Measurements from ENCODE around the gene KRTAP10-7. TPM values are rescaled to one million over a fixed set of nuclear protein-coding genes. Genes with fewer than 3 reads are reported as not detected.
"Not testable (repeated sequence)": the region's sequence is repeated elsewhere in the genome, so short reads cannot be mapped to it uniquely, and the experiment has no call there.

The KRTAP10-7 gene
- polyA plus RNA-seq, 1 donor from 2014 or later = not detected

DNA sequence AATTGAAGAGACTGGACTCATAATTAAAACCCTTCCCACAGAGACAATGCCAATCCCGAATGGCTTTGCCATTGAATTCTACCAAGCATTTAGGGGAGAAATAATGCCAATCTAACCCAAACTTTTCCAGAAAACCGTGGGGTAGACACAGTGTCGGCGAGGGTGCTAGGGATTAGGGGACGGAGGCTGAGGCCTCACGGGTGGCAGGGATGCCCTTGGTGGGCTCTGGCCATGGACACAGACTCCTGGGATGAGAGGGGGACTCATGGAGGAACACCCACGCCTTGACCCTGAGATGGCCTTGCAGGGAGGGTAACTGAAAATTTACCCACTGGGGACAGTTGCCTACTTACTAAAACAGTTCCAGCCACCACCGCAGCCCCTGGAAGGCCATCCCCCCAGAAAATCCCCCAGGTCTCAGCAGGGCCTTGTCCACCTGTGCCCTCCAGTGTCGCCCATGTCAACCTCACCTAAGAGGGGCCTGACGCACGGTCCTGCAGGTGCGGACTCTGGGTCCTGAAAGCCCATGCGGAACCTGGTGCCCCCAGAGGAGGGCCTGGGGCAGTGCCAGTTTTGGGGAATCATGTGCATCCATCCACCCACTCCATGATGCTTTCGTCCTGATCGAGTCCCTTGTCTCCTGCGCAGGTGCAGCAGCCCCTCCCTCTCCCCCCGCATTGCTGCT, 21.9 kb upstream of the KRTAP10-7 start:
- peaks cover 0 to 2% (median 1%) of the 10 kb centered on the region in 3 donors for H3K4me1 Mint-ChIP-seq
- peaks cover 17% of the 10 kb centered on the region for H3K27me3 Mint-ChIP-seq
- H3K4me3 Mint-ChIP-seq = no peak overlapping the region
- H3K27ac Mint-ChIP-seq = no peak overlapping the region
- H3K36me3 Mint-ChIP-seq = peaks cover 7% of the 10 kb centered on the region
- H3K9me3 Mint-ChIP-seq = peaks cover 4 to 30% (median 19%) of the 10 kb centered on the region in 3 donors

DNA sequence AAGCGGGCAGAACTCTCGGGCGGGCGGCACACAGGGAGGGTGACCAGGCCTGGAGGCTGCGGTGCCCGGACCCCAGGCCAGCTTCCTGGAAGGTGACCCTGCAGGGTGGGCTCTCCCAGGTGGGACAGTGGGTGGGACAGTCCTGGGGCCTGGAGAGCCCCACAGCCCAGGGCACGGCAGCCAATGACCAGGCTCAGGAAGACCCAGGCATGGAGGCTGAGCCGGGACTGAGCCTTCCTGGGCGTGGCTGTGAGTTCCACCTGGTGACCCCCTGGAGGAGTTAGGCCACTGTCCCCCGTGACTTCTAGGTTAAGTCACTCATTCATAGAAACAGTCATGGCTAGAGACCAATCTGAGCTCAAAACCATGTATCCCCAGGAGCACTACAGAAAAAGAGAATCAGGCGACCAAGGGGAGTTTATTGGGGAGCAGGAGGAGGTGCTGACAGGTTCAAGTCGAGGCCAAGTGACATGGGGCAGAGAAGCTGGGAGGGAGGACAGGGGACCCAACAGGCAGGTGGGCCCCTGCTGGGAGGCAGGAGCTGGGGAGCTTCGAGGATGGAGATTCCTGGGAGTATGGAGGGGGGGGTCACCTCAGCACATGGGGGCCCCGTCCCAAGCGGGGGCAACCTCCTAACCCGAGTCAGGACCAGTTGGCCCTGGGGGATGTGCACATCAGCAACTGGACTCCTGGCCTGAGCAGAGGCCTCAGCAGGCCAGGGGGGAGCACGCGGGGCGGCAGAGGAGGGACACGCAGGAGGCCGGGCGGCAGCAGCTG, 21.2 kb upstream of the KRTAP10-7 start:
- Mint-ChIP-seq H3K4me3 (peak overlapping the region in 2 of 4 donors; percentile 17 to 32), H3K36me3 (peaks cover 7% of the 10 kb centered on the region), H3K27me3 (peaks cover 17% of the 10 kb centered on the region), H3K27ac (no peak overlapping the region), H3K9me3 (peaks cover 4 to 30% (median 19%) of the 10 kb centered on the region in 3 donors), H3K4me1 (peaks cover 0 to 2% (median 1%) of the 10 kb centered on the region in 3 donors)

DNA sequence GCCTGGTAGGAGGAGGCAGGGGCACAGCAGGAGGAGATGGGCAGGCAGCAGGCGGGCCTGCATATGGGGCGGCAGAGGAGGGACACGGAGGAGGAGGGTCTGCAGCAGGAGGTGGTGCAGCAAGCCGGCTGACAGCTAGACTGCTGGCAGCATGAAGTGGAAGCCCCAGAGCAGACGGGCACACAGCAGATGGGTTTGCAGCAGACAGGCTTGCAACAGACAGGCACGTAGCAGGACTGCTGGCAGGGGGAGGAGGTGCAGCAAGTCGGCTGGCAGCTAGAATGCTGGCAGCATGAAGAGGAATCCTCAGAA, 20.6 kb upstream of the KRTAP10-7 start:
- Mint-ChIP-seq H3K9me3 (peaks cover 4 to 30% (median 19%) of the 10 kb centered on the region in 3 donors), H3K36me3 (peaks cover 7% of the 10 kb centered on the region), H3K27ac (no peak overlapping the region), H3K4me1 (peaks cover 0 to 2% (median 1%) of the 10 kb centered on the region in 3 donors), H3K27me3 (peaks cover 13% of the 10 kb centered on the region), H3K4me3 (peak overlapping the region in 1 of 4 donors; percentile 32)

DNA sequence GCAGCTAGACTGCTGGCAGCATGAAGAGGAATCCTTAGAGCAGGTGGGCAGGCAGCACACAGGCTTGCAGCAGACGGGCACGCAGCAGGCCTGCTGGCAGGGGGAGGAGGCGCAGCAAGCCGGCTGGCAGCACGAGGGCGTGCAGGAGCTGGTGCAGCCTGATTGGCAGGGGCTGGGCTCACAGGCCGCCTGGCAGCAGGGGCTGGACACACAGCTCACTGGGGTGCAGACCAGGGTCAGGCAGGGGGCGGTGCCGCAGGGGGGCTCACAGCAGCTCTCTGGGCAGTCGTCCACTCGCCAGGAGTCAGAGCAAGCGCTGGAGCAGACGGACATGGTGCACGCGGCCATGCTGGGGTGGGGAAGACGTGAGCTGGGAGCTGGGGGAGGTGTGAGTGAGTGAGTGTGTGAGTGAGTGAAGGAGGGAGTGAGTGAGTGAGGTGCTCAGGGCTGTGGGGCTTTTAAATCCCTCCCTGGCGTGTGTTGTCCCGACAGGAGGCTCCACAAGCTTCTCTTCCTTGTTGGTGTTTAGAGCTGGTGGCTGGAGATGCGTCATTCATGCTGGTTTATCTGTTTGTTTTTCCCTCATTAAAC, 20.1 kb upstream of the KRTAP10-7 start, which contains the start of gene KRTAP10-5:
TSS of gene KRTAP10-5 (minus strand) at position 374 of the 591 bp plus-strand sequence. CDS start at position 348, 26 bp downstream.
- H3K27ac Mint-ChIP-seq, H3K36me3 Mint-ChIP-seq, H3K4me1 Mint-ChIP-seq: not testable (repeated sequence)
- peak within 1 kb of the TSS in 1 of 4 donors; percentile 32 for H3K4me3 Mint-ChIP-seq
- peaks cover 12% of the 10 kb centered on the region for H3K27me3 Mint-ChIP-seq
- peaks cover 4 to 30% (median 19%) of the 10 kb centered on the region in 3 donors for H3K9me3 Mint-ChIP-seq

DNA sequence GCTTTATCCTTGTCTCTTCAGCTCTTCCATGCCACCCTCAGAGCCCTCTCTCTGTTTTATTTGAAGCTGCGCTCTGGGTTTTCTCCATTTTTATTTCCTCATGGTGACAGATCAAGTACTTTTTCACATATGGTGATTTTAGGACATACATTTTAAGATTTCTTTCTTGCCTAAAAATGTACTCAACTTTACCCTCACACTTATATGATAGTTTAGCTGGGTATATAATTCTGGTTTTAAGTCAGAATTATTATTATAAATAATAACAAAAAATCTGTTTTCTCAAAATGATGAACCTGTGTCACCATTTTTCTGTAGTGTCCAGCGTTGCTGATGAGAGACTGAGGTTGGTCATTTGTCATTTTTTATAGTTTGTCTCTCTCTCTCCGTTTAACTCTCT, 19.2 kb upstream of the KRTAP10-7 start:
- Mint-ChIP-seq H3K27ac (no peak overlapping the region), H3K4me1 (peaks cover 0 to 2% (median 0%) of the 10 kb centered on the region in 3 donors), H3K4me3 (no peak overlapping the region), H3K9me3 (peaks cover 4 to 30% (median 22%) of the 10 kb centered on the region in 3 donors), H3K36me3 (peaks cover 7% of the 10 kb centered on the region), H3K27me3 (peaks cover 14% of the 10 kb centered on the region)

DNA sequence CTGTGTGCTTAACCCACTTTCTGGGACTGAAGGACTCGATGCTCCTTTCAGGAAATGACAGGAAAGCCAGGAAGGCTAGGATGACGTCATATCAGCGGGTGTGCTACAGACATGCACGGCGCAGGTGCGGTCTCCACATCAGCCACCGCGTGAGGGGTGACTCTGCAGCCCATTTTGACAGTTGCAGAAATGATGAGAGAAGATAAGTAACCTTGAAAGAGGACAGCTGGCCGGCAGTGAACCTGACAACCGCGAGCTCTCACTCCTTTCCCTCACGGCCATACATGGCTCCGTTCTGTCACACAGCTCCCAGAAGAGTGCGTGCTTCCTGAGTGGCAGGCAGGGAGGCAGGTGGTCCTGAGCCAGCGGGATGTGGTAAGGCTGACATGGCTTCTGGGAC, 18.3 kb upstream of the KRTAP10-7 start:
- Mint-ChIP-seq H3K9me3 (peaks cover 1 to 26% (median 24%) of the 10 kb centered on the region in 3 donors), H3K36me3 (peaks cover 7% of the 10 kb centered on the region), H3K27me3 (peaks cover 21% of the 10 kb centered on the region), H3K4me3 (no peak overlapping the region), H3K4me1 (peaks cover 0 to 2% (median 0%) of the 10 kb centered on the region in 3 donors), H3K27ac (no peak overlapping the region)

DNA sequence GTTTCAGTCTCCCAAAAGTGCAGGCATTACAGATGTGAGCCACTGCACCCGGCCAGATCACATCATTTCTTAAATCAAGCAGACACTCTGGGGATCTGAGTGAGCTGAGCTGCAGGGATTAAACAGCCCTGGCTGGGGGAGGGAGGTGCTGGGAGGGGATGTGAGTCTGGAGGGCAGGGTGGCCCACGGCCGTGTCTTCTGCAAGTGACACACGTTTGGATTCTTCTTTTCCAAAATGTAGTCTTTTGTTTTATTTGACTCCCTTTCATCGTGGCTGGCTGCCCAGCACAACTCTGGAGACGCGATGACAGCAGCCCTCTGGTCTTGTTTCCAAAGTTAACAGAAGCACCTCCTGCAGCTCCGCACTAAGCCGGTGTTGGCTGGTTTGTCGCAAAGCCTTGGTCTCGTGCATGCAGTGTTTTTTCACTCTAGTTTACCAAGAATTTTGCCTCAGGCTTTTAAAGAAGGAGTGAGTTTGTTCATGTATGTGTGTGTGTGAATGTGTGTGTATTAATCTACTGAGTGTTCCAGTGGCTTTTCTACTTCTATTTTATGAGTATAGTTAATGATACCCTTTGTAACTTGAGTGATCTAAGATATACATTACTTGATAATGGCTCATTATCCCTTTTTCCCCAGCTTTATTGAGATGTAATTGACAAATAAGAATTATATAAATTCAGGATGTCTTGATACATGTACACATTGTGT, 17.2 kb upstream of the KRTAP10-7 start:
- H3K27ac Mint-ChIP-seq = no peak overlapping the region
- H3K4me1 Mint-ChIP-seq = peaks cover 0 to 2% (median 0%) of the 10 kb centered on the region in 3 donors
- H3K36me3 Mint-ChIP-seq = peaks cover 4% of the 10 kb centered on the region
- peak overlapping the region in 1 of 4 donors; percentile 70 for H3K4me3 Mint-ChIP-seq
- peaks cover 23% of the 10 kb centered on the region for H3K27me3 Mint-ChIP-seq
- peaks cover 0 to 17% (median 16%) of the 10 kb centered on the region in 3 donors for H3K9me3 Mint-ChIP-seq

DNA sequence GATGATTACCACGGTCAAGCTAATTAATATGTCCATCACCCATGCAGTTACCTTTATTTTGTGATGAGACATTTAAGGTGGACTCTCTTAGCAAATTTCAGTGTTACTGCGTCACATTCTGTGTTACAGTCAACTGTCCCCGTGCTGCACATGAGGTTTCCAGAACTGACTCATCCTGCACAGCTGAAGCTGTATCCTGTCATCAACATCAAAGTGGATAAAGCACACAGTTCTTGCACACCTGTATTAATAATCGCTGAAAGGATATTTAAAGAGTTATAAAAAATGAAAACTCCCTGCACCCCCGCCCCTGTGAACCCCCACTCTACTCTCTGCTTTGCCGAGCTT, 16.6 kb upstream of the KRTAP10-7 start:
- Mint-ChIP-seq H3K4me3 (no peak overlapping the region), H3K36me3 (peaks cover 4% of the 10 kb centered on the region), H3K27me3 (peaks cover 23% of the 10 kb centered on the region), H3K9me3 (peaks cover 0 to 17% (median 15%) of the 10 kb centered on the region in 3 donors), H3K27ac (no peak overlapping the region), H3K4me1 (peaks cover 0 to 2% (median 0%) of the 10 kb centered on the region in 3 donors)

DNA sequence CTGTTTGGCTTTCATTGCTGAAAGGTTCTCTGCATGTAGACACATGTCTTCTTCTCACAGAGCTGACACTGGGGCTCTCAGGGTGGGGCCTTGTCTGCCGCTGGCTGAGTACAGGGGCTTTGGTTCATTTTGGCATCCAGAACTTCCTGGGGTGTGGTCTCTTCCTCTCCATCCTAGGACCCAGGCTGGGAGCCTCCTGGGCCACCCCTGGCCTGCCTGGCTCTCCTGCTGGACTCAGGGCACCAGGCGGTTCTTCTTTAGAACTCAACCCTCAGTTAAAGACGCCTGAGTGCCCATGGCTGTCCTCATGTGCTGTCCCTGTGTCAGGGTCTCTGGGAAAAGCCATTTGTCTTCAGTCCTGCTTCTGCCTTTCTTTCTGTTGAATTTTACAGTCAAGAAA, 14.5 kb upstream of the KRTAP10-7 start:
- no peaks in the 10 kb centered on the region for H3K36me3 Mint-ChIP-seq
- H3K4me3 Mint-ChIP-seq = no peak overlapping the region
- H3K27ac Mint-ChIP-seq = no peak overlapping the region
- H3K27me3 Mint-ChIP-seq = peaks cover 30% of the 10 kb centered on the region
- H3K9me3 Mint-ChIP-seq = peaks cover 0 to 14% (median 10%) of the 10 kb centered on the region in 3 donors
- no peaks in the 10 kb centered on the region for H3K4me1 Mint-ChIP-seq

DNA sequence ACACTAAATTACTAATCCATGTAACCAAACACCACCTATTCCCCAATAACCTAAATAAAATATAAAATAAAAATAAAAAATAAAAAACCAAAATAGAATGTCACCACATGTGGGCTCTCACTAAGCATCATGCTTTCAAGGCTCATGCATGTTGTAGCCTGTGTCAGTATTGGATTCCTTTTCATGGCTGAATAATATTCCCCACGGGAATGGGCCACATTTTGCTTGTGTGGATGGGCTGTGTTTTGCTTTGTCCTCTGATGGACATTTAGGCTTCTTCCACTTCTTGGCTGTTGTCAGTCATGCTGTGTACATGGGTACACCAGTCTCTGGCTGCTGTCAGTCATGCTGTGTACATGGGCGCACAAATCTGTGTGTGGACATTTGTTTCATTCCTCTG, 11.3 kb upstream of the KRTAP10-7 start:
- Mint-ChIP-seq H3K27me3 (peaks cover 25% of the 10 kb centered on the region), H3K4me1 (no peaks in the 10 kb centered on the region), H3K9me3 (peaks cover 0 to 7% (median 0%) of the 10 kb centered on the region in 3 donors), H3K4me3 (no peak overlapping the region), H3K36me3 (no peaks in the 10 kb centered on the region), H3K27ac (no peak overlapping the region)

DNA sequence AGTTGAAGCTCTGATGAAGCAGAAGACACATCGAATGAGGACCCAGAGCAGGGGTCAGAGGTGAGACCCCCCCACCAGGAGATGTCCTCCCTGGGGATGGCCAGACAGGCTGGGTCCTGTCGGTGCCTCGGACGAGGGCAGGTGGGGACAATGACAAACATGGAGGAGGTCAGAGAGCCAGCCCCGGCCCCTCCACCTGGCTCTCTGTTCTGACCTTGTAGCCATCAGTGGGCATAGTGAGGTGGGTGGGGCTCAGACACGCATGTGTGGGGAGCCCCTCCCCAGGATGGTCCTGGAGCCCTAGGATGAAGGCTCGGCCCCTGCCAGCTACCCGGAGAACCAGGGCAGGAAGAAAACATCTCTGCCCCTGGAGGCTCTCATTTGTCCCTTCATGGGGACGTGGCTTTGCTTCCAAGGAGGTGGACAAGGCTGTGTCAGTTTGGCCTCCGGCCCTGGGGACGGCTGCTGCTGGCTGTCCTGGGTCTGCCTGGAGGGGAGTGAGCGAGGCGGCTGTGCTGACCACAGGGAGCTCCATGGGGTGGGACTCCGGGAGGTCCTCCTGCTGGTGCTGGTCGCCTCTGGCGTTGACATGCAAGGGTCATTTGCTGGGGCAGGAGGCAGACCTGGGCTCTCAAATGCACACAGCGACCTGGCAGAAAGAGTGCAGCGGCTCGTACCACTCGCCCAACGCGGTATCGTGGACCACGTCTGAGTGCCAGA, 10.7 kb upstream of the KRTAP10-7 start:
- Mint-ChIP-seq H3K27ac (no peak overlapping the region), H3K9me3 (peaks cover 0 to 7% (median 0%) of the 10 kb centered on the region in 3 donors), H3K36me3 (no peaks in the 10 kb centered on the region), H3K4me1 (no peaks in the 10 kb centered on the region), H3K4me3 (no peak overlapping the region), H3K27me3 (peaks cover 25% of the 10 kb centered on the region)

DNA sequence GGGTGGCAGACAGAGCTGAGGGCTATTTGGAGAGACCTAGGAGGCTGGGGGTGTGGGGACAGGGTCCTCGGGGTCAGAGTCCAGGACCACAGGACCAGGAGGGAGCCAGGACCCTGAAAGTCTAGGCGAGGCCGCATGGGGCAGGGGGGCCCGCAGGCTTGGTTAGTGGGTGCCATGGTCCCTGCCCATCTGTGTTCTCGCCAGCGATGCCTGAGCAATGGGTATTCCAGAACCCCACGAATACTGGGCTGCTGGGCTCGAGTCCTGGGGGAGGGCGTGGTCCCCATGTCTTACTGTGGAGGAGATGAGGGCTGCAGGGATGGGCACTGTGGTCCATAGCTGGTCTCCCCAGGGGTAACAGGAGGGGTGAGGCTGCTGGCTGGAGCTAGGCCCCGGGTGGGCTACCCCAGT, 10.1 kb upstream of the KRTAP10-7 start:
- no peaks in the 10 kb centered on the region for H3K4me1 Mint-ChIP-seq
- H3K36me3 Mint-ChIP-seq = no peaks in the 10 kb centered on the region
- peaks cover 0 to 7% (median 0%) of the 10 kb centered on the region in 3 donors for H3K9me3 Mint-ChIP-seq
- H3K4me3 Mint-ChIP-seq = no peak overlapping the region
- no peak overlapping the region for H3K27ac Mint-ChIP-seq
- peaks cover 21% of the 10 kb centered on the region for H3K27me3 Mint-ChIP-seq

DNA sequence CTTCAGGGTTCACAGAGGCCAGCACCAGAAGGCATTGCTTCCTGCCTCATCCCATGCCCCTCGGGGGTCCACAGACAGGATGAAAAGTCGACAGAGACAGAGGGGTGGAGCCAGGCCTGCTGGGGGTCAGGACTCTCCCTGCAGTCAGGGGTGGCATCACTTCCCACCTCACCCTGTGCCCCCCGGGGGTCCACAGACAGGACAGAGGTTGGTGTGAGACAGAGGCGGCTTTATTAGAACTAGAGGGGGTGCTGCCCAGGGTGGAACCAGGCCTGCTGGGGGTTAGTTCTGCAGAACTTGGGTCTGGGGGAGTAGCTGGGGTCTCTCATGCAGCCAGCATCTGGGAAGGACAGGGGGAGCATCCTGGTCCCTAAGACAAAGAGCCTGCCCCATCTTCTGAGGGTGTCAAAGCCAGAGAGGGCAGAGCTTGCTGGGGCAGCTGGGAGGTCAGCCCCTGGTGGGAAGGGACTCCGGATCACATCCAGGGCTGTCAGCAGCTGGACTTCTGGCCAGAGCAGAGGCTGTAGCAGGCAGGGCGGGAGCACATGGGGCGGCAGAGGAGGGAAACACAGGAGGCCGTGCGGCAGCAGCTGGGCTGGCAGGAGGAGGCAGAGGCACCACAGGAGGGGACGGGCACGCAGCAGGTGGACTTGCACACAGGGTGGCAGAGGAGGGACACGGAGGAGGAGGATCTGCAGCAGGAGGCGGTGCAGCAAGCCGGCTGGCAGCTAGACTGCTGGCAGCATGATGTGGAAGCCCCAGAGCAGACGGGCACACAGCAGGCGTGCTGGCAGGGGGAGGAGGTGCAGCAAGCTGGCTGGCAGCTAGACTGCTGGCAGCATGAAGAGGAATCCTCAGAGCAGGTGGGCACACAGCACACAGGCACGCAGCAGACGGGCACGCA, 9.2 kb upstream of the KRTAP10-7 start:
- H3K9me3 Mint-ChIP-seq, H3K4me1 Mint-ChIP-seq, H3K36me3 Mint-ChIP-seq, H3K27ac Mint-ChIP-seq: not testable (repeated sequence)
- peaks cover 19% of the 10 kb centered on the region for H3K27me3 Mint-ChIP-seq
- peak overlapping the region in 1 of 4 donors; percentile 8 for H3K4me3 Mint-ChIP-seq

All from IgD-negative memory B cell (primary cell).